Activated naive CD4-positive, alpha-beta T cell treated with anti-CD3 and anti-CD28 coated beads, Interleukin-2, amount 50 U/mL, for 24 hours (primary cell): ENCODE measurements around the gene TUBA1B.

ENCODE experiments used
- H3K27ac Mint-ChIP-seq: one replicate; pipeline ENCODE4 v1.8.0; 2021; ENCODE audit warnings: mild to moderate bottlenecking, mixed read lengths
- H3K27me3 Mint-ChIP-seq: one replicate; pipeline ENCODE4 v1.8.0; 2021; ENCODE audit warnings: mixed read lengths
- H3K36me3 Mint-ChIP-seq: one replicate; pipeline ENCODE4 v1.8.0; 2021; ENCODE audit warnings: mixed read lengths
- H3K4me1 Mint-ChIP-seq: one replicate; pipeline ENCODE4 v1.8.0; 2021; ENCODE audit warnings: mixed read lengths
- H3K4me3 Mint-ChIP-seq: one replicate; pipeline ENCODE4 v1.8.0; 2021; ENCODE audit warnings: mild to moderate bottlenecking, mixed read lengths
- H3K9me3 Mint-ChIP-seq: one replicate; pipeline ENCODE4 v1.8.0; 2021; ENCODE audit warnings: mixed read lengths

The TUBA1B gene

DNA sequence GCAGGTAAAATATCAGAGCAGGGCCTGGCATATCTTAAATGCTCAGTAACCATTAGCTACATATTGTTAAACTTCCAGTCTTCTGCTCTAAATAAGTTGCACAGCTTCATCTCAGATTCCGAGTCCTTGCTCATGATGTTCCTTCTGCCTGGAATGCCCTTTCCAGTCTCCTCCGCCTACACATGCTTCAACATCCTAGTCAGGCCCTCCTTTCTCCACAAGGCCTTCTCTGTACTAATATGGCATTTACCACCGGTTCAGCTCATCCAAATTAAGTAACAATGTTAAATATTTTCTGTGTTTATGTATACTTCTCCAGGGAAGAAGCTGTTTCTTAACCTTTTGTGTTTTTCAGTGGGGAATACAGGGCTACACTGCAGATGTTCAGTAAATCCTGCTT, 45.1 kb downstream of the TUBA1B start:
- Mint-ChIP-seq H3K4me3 (no peak overlapping the region), H3K4me1 (peaks cover 21% of the 10 kb centered on the region), H3K27me3 (peaks cover 17% of the 10 kb centered on the region), H3K27ac (no peak overlapping the region), H3K9me3 (no peaks in the 10 kb centered on the region), H3K36me3 (no peaks in the 10 kb centered on the region)

DNA sequence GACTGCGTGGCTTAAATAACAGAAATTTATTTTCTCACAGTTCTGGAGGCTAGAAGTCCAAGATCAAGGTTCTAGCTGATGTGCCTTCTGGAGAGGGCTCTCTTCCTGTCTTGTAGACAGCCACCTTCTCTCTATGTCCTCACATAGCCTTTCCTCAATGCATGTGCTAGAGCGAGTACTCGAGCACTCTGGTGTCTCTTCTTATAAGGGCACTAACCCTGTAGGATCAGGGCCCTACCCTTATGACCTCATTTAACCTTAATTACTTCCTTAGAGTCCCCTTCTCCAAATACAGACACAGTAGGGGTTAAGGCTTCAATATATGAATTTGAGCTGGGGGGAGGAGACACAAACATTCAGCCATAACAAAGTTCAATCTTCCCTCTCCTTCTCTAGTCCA, 46.8 kb downstream of the TUBA1B start:
- peaks cover 9% of the 10 kb centered on the region for H3K27me3 Mint-ChIP-seq
- no peak overlapping the region for H3K4me3 Mint-ChIP-seq
- no peak overlapping the region for H3K27ac Mint-ChIP-seq
- H3K4me1 Mint-ChIP-seq, result peaks cover 9% of the 10 kb centered on the region
- H3K36me3 Mint-ChIP-seq, result no peaks in the 10 kb centered on the region
- no peaks in the 10 kb centered on the region for H3K9me3 Mint-ChIP-seq

GRCh38 chr12:49079793-49080192, 51.4 kb downstream of the TUBA1B start:
- Mint-ChIP-seq H3K27me3 (no peaks in the 10 kb centered on the region), H3K4me3 (no peak overlapping the region), H3K4me1 (no peaks in the 10 kb centered on the region), H3K27ac (no peak overlapping the region), H3K36me3 (no peaks in the 10 kb centered on the region), H3K9me3 (no peaks in the 10 kb centered on the region)
